DMS 273 treated with DMSO at 0.1 percent for 48 hours (cell line): ENCODE data around the gene TMEM123.
"Not testable (repeated sequence)": the region's sequence is repeated elsewhere in the genome, so short reads cannot be mapped to it uniquely, and the experiment has no call there.

Source experiments
- DNase-seq: peaks from one replicate; lab custom pipeline; 2025; lab: John Stamatoyannopoulos, UW

TMEM123 gene

GRCh38 chr11:102395720-102396393 is 56.7 kb downstream of the TMEM123 start:
- DNase-seq, result no peak

- DNase-seq, result no peak
These were observed 59.3 kb downstream of the TMEM123 start for GRCh38 chr11:102393272-102393730.

- no peak for DNase-seq
These were observed 60.9 kb downstream of the TMEM123 start for GRCh38 chr11:102391549-102392237.

GRCh38 chr11:102390667-102391465 is 61.7 kb downstream of the TMEM123 start:
- DNase-seq, result peak; percentile 19

- DNase-seq, result no peak
These were observed 63.3 kb downstream of the TMEM123 start for GRCh38 chr11:102389253-102389652.

- no peak for DNase-seq
These were observed 65.4 kb downstream of the TMEM123 start for GRCh38 chr11:102387043-102387781.

GRCh38 chr11:102386136-102386734 is 66.3 kb downstream of the TMEM123 start:
- no peak for DNase-seq

GRCh38 chr11:102385085-102386007 is 67.2 kb downstream of the TMEM123 start:
- DNase-seq, result no peak

GRCh38 chr11:102384419-102385079 is 68.0 kb downstream of the TMEM123 start:
- DNase-seq, result no peak

- DNase-seq, result no peak
These were observed 68.7 kb downstream of the TMEM123 start for GRCh38 chr11:102383839-102384238.

- no peak for DNase-seq
These were observed 70.2 kb downstream of the TMEM123 start for GRCh38 chr11:102382384-102382783.

- no peak for DNase-seq
These were observed 73.7 kb downstream of the TMEM123 start for GRCh38 chr11:102378818-102379217.

- DNase-seq, result no peak
These were observed 74.7 kb downstream of the TMEM123 start for GRCh38 chr11:102377891-102378290.

GRCh38 chr11:102375720-102376399 is 76.7 kb downstream of the TMEM123 start:
- DNase-seq, result no peak

- DNase-seq, result not testable (repeated sequence)
These were observed 77.7 kb downstream of the TMEM123 start for GRCh38 chr11:102374633-102375424.

GRCh38 chr11:102368472-102368871 is 84.1 kb downstream of the TMEM123 start:
- no peak for DNase-seq

- DNase-seq, result no peak
These were observed 85.2 kb downstream of the TMEM123 start for GRCh38 chr11:102367364-102367763.

- no peak for DNase-seq
These were observed 87.6 kb downstream of the TMEM123 start for GRCh38 chr11:102364991-102365390.
